Measurements from ENCODE around the gene OPRPN.

Gene OPRPN

GRCh38 chr4:70397580-70397979 is at the start of gene OPRPN:
Gene OPRPN, plus strand, starts transcription at chr4:70397940. Its CDS starts 1,346 bp downstream, at chr4:70399286.
- no peak for DNase-seq

GRCh38 chr4:70356185-70356584 is 41.6 kb upstream of the OPRPN start:
- DNase-seq = no peak

GRCh38 chr4:70359115-70359661 is 38.6 kb upstream of the OPRPN start:
- DNase-seq = no peak

GRCh38 chr4:70360460-70360859 is 37.3 kb upstream of the OPRPN start, which contains the start of gene SMR3A:
Gene SMR3A, plus strand, starts transcription at chr4:70360760. Its CDS starts 1,356 bp downstream, at chr4:70362116.
- DNase-seq = no peak

GRCh38 chr4:70364002-70364401 is 33.7 kb upstream of the OPRPN start:
- no peak for DNase-seq

- no peak for DNase-seq
These were observed 32.3 kb upstream of the OPRPN start for GRCh38 chr4:70365479-70365878.

GRCh38 chr4:70367813-70368212 is 29.9 kb upstream of the OPRPN start:
- no peak for DNase-seq

GRCh38 chr4:70371987-70372386 is 25.8 kb upstream of the OPRPN start:
- DNase-seq = no peak

- no peak for DNase-seq
These were observed 25.0 kb upstream of the OPRPN start for GRCh38 chr4:70372760-70373159.

- no peak for DNase-seq
These were observed 17.2 kb upstream of the OPRPN start for GRCh38 chr4:70380578-70380977.

GRCh38 chr4:70382691-70383181 is 15.0 kb upstream of the OPRPN start, which contains the start of gene SMR3B:
Gene SMR3B, plus strand, starts transcription at chr4:70383131. Its CDS starts 1,380 bp downstream, at chr4:70384511.
- no peak for DNase-seq

- no peak for DNase-seq
These were observed 5.5 kb upstream of the OPRPN start for GRCh38 chr4:70392057-70392776.

- DNase-seq = no peak
These were observed 1.6 kb downstream of the OPRPN start for GRCh38 chr4:70399319-70399718.

GRCh38 chr4:70402762-70403161 is 5.0 kb downstream of the OPRPN start:
- no peak for DNase-seq

GRCh38 chr4:70405765-70406164 is 8.0 kb downstream of the OPRPN start:
- DNase-seq = no peak

- no peak for DNase-seq
These were observed 27.6 kb downstream of the OPRPN start for GRCh38 chr4:70425306-70425705.

- DNase-seq = no peak
These were observed 29.0 kb downstream of the OPRPN start for GRCh38 chr4:70426789-70427188.

- DNase-seq = no peak
These were observed 39.5 kb downstream of the OPRPN start for GRCh38 chr4:70437197-70437596.

GRCh38 chr4:70442474-70442873 is 44.7 kb downstream of the OPRPN start:
- no peak for DNase-seq

GRCh38 chr4:70443329-70443728 is 45.6 kb downstream of the OPRPN start:
- no peak for DNase-seq

GRCh38 chr4:70449220-70449619 is 51.5 kb downstream of the OPRPN start:
- DNase-seq = no peak

GRCh38 chr4:70452946-70453345 is 55.2 kb downstream of the OPRPN start:
- no peak for DNase-seq
